AG04450 (cell line): ENCODE results near the gene MAGEA9. TPM values are rescaled to one million over a fixed set of nuclear protein-coding genes. Genes with fewer than 3 reads are reported as not detected.
"Not testable (repeated sequence)": the region's sequence is repeated elsewhere in the genome, so short reads cannot be mapped to it uniquely, and the experiment has no call there.

ENCODE experiments used
- CTCF ChIA-PET: fragments of 300-600, 350-600 bp; formaldehyde crosslinking; extraction: SDS; loops from one replicate; lab custom pipeline; 2022; ENCODE audit warnings: antibody characterized with exemption, inconsistent platforms; lab: Charles Lee
- POLR2A ChIA-PET: fragments of 350-600 bp; formaldehyde crosslinking; extraction: SDS; loops from one replicate; lab custom pipeline; 2021; ENCODE audit warnings: antibody characterized with exemption, inconsistent platforms; lab: Yijun Ruan, JAX
- DNase-seq: peaks from one replicate; pipeline ENCODE4 v3.0.0-alpha.2; 2011; ENCODE audit warnings: low read depth, low spot score
- H3K27ac ChIP-seq: one replicate; pipeline ENCODE4 v1.5.1; 2012; ENCODE audit warnings: low read depth, low read length, control low read depth
- H3K27me3 ChIP-seq: one replicate; pipeline ENCODE4 v1.6.0; 2012; ENCODE audit warnings: low read length; ENCODE audit not compliant: control insufficient read depth, insufficient read depth
- H3K4me3 ChIP-seq: 2 replicates; pipeline ENCODE4 v1.5.1; 2011; ENCODE audit warnings: mild to moderate bottlenecking, low read depth, low read length, control low read depth
- H3K9me3 ChIP-seq: 2 replicates; pipeline ENCODE4 v1.5.1; 2012; ENCODE audit warnings: low read length; ENCODE audit not compliant: control insufficient read depth, insufficient read depth
- polyA minus RNA-seq: library from RNA; depleted of rRNA, polyadenylated mRNA; stranded (reverse); fragments of >200 nt; gene quantifications from 2 replicates; pipeline ENCODE4 v1.2.3, GENCODE V29; 2011; rRNA and poly(A)+ RNA removed
- polyA plus RNA-seq: library from polyadenylated mRNA; depleted of rRNA; stranded (reverse); fragments of >200 nt; gene quantifications from 2 replicates; pipeline ENCODE4 v1.2.3, GENCODE V29; 2011; rRNA removed
- TF ChIP-seq, protein P1 (sequence below): IDR thresholded peaks from 2 replicates; pipeline ENCODE4 v1.5.1; 2011; ENCODE audit warnings: low read depth, low read length, control low read depth, inconsistent platforms

MAGEA9 gene
- not detected in 2 replicates for polyA plus RNA-seq
- polyA minus RNA-seq, result not detected in 2 replicates

DNA sequence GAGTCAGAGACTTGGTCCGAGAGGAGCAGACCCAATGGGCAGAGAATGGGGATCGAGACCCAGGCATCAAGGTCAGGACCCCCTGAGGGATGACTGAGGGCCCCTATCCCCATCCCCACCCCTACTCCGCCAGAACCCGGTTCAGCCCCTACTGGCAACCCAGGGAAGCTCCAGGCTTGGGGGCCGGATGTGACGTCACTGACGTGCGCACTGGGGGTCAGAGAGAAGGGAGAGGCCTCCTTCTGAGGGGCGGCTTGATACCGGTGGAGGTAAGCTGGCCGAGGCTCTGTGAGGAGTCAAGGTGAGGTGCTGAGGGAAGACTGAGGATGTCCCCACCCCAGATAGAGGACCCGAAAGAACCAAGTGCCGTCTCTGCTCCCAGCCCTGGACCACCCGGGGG is at the start of gene MAGEA9:
Gene MAGEA9 (plus strand): TSS at position 204 of the 400 bp plus-strand sequence. CDS start 4,281 bp downstream, outside the sequence.
- H3K4me3 ChIP-seq, H3K27me3 ChIP-seq, H3K27ac ChIP-seq, CTCF ChIA-PET, DNase-seq, H3K9me3 ChIP-seq, POLR2A ChIA-PET: not testable (repeated sequence)

DNA sequence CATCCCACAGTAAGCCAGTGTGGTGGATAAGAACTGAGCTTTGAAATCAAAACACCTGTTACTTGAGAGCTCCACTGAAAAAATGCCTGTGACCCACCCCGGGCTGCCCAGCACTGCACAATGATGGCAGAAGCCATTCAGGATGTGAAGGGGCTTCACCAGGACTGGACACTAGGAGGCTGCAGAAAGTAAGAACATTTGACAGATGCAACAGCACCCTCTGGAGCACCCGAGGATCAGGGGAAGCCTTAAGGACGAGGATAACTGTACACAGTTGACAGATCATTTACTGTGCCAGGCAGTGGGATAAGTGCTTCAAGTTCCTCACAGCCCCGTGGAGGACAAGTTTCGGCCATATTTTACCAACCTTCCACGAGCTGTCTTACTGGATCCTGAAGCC is 39.5 kb upstream of the MAGEA9 start:
- H3K4me3 ChIP-seq, H3K27ac ChIP-seq, CTCF ChIA-PET, DNase-seq, H3K9me3 ChIP-seq, POLR2A ChIA-PET, H3K27me3 ChIP-seq: not testable (repeated sequence)

GRCh38 chrX:149746390-149747007 is 35.2 kb upstream of the MAGEA9 start:
- H3K27me3 ChIP-seq, POLR2A ChIA-PET, CTCF ChIA-PET, H3K4me3 ChIP-seq, DNase-seq, H3K9me3 ChIP-seq, H3K27ac ChIP-seq: not testable (repeated sequence)

DNA sequence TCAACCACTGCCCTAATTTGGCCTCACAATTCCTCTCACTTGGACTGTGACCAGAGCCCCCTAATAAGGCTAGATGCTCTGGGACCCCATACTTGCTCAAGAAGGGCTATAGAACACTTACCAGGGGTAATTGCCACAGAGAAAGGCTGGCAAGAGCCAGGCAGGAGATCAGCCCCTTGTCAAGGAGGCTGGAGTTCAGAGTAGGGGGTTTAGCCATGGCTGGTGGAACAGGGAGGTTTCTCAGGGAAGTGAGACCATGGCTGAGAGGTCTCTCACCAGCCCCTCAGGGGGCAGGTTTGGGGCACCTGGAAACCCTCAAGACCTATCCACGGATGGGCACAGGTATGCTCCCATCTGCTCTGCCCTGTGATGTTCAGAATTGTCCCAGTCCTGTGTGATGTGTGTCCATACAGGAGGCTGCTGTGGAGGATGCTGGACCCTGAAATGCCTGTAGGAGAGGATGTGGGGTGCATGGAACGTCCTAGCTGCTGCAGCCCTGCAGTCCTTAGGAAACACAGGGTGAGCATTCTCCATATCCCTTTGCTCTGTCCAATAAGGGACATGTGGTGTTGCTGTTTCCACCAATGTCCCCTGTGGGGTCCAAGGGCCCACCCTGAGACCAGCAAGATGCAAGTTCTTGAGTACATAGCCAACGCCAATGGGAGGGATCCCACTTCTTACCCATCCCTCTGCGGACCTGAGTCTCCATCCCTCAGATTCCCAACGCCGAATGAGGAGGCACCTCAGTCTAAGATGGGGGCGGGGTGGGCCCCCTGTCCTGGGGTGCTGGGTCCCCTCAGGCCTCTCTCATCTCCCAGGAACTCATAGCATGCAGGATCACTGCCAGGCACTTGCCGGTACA is 24.3 kb upstream of the MAGEA9 start:
- H3K27ac ChIP-seq, result no peak overlapping the region
- no peaks in the 10 kb centered on the region for H3K27me3 ChIP-seq
- no peak for DNase-seq
- TF ChIP-seq, protein P1, sequence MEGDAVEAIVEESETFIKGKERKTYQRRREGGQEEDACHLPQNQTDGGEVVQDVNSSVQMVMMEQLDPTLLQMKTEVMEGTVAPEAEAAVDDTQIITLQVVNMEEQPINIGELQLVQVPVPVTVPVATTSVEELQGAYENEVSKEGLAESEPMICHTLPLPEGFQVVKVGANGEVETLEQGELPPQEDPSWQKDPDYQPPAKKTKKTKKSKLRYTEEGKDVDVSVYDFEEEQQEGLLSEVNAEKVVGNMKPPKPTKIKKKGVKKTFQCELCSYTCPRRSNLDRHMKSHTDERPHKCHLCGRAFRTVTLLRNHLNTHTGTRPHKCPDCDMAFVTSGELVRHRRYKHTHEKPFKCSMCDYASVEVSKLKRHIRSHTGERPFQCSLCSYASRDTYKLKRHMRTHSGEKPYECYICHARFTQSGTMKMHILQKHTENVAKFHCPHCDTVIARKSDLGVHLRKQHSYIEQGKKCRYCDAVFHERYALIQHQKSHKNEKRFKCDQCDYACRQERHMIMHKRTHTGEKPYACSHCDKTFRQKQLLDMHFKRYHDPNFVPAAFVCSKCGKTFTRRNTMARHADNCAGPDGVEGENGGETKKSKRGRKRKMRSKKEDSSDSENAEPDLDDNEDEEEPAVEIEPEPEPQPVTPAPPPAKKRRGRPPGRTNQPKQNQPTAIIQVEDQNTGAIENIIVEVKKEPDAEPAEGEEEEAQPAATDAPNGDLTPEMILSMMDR, result no peak
- no peak overlapping the region for H3K4me3 ChIP-seq
- no peaks in the 10 kb centered on the region for H3K9me3 ChIP-seq
- ChIA-PET CTCF (no interaction called here), POLR2A (no interaction called here)

GRCh38 chrX:149758068-149758714 is 23.5 kb upstream of the MAGEA9 start:
- TF ChIP-seq, protein P1, result no peak
- no peaks in the 10 kb centered on the region for H3K27me3 ChIP-seq
- ChIA-PET CTCF (no interaction called here), POLR2A (no interaction called here)
- H3K9me3 ChIP-seq, result no peaks in the 10 kb centered on the region
- no peak overlapping the region for H3K27ac ChIP-seq
- DNase-seq, result no peak
- no peak overlapping the region for H3K4me3 ChIP-seq

DNA sequence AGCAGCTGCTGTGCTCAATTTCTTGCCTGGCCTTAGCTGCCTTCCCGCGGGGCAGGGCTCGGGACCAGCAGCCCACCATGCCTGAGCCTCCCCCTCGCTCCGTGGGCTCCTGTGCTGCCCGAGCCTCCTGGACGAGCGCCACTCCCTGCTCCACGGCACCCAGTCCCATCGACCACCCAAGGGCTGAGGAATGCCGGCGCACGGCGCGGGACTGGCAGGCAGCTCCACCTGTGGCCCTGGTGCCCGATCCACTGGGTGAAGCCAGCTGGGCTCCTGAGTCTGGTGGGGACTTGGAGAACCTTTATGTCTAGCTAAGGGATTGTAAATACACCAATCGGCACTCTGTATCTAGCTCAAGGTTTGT is 23.0 kb upstream of the MAGEA9 start:
- H3K27me3 ChIP-seq, H3K9me3 ChIP-seq, H3K27ac ChIP-seq, DNase-seq, CTCF ChIA-PET, POLR2A ChIA-PET, H3K4me3 ChIP-seq: not testable (repeated sequence)
